Measurements from ENCODE around the gene ILDR1.
"Not testable (repeated sequence)": the region's sequence is repeated elsewhere in the genome, so short reads cannot be mapped to it uniquely, and the experiment has no call there.

ILDR1 gene

DNA sequence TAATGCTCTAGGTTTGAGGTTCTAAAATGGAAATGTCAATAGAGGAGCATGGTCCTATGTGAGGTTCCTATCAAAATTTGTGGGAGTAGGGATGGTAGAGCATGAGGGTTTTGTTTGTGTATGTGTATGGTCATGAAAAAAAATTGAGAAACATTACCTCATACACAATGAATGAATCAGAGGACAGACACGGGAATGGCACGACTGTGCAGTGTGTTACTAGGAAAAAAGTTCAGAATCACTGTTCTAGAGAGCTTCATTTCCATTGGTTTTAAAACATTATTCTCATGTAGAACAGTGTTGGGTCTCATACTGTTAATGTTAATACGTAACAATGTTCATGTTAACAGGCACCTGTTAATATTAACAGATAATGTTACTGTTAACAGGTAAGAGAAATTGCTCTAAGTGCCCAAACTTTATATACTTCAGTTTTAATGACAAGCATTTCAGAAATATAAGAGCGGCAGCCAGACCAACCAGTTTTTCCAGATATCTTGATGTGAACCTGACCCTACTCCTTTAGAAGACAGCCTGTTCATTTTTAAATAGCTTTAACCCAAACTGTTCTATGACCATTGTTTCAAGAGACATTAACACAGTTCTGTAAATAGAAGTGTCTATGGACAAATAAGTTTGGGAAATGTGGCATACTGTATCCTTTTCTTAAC is 79.8 kb downstream of the ILDR1 start:
- DNase-seq: no peak

DNA sequence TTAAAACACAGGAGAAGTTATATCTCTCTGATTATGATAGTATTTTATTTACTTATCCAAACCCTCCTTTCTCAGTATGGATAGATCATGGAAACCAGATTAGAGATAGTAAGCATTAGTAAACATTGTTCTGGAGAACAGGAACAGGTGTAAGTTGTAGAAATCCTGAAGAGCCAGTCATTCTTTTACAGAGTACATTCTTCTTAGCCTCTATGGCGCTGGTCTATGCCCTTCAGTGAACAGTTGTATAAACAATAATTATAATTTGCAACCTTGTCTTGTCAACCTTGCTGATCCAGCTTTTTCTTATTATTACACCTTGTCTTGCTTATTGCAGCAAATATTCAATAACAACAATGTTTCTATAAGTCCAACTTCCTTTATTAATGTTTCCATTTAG is 80.5 kb downstream of the ILDR1 start:
- DNase-seq: no peak

DNA sequence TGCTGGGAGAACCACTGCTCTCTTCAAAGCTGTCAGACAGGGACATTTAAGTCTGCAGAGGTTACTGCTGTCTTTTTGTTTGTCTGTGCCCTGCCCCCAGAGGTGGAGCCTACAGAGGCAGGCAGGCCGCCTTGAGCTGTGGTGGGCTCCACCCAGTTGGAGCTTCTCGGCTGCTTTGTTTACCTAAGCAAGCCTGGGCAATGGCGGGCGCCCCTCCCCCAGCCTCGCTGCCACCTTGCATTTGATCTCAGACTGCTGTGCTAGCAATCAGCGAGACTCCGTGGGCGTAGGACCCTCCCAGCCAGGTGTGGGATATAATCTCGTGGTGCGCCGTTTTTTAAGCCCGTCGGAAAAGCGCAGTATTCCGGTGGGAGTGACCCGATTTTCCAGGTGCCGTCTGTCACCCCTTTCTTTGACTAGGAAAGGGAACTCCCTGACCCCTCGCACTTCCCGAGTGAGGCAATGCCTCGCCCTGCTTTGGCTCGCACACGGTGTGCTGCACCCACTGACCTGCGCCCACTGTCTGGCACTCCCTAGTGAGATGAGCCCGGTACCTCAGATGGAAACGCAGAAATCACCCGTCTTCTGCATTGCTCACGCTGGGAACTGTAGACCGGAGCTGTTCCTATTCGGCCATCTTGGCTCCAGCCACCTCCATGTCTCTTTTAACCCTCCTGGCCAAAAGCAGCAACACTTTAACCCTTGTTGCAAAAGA is 83.7 kb downstream of the ILDR1 start:
- not testable (repeated sequence) for DNase-seq

Measured in inflammatory macrophage treated with lipopolysaccharide for 4 hours (primary cell).